DMS114 treated with DMSO at 0.1 percent for 48 hours (cell line): ENCODE results near the gene FARP1.

ENCODE experiments used
- DNase-seq: peaks from one replicate; lab custom pipeline; 2025; ENCODE audit not compliant: unreplicated experiment; lab: John Stamatoyannopoulos, UW

FARP1 gene

DNA sequence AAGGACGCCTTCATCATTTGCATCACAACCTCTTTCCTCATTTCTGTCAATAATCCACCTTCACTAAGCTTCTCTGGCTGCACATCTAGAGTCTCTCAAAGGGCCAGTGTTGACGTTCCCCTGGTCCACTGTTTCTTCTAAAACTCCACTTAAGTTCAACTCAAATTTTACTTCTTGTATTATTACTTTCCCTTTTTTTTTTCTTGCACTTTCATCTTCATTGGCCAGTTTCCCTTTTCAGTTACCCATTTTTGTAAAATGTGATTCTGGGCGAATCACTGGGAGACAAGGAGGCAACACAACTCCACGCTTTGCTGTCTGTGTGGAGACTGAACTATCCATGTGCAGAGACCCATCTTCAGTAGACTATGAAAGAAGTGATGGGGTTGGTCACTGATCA, 162.8 kb downstream of the FARP1 start:
- DNase-seq: no peak

DNA sequence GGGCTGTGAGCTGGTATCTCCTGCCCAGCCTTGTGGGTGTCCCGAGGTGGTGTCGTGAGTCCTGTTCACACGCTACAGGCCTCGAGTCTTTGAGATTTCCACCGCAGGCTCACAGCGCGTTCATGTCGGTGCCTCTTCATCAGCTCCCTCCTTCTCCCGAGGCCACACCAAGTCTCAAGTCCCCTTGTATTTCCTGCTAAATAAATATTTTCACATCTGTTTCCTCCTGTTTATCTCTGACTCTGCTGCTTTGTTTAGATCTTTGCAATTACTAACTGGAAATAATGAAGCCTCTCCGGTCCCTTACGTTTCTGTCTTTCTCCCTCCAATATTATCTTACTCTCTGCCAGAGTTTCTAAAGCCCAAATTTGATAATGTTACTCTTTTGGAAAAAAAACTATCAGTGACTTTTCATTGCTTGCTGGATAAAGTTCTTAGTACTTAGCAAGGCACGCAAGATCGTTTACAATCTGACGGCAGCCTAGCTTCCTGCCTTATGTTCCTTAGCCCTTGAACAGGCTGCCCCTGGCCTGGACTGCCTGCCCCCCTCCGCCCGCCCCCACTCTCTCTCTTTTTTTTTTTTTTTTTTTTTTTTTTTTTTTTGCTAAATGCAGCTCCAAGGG, 164.7 kb downstream of the FARP1 start:
- DNase-seq: no peak

DNA sequence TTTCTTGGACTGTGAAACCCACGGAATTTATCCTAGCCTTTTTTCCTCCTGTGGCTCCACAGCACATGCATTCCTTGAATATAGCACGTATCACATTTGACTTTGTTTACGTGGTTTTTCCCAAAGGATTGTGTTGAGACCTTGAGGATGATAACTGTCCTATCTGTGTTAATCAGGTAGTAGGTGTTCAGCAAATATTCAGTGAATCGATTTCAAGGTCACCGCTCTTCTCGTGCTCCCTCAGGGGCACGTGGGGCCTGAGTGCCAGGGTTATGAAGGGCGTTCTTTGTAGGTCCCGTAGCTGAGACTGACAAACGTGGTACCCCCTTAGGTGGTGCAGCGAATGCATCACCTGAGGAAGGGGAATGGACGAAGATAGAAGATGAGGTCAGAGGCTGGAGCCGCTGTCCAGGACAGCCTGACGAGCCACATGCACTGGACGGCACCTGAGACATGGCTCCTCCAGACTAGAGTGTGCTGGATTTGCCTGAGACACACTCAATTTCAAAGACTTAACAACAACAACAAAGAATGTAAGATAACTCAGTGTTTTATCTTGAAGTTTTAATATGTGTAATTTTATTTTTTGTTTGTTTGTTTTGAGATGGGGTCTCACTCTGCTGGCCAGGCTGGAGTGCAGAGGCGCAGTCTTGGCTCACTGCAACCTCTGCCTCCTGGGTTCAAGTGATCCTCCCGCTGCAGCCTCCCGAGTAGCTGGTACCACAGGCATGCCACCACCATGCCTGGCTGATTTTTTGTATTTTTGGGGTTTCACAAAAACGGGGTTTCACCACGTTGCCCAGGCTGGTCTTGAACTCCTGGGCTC, 165.4 kb downstream of the FARP1 start:
- no peak for DNase-seq

DNA sequence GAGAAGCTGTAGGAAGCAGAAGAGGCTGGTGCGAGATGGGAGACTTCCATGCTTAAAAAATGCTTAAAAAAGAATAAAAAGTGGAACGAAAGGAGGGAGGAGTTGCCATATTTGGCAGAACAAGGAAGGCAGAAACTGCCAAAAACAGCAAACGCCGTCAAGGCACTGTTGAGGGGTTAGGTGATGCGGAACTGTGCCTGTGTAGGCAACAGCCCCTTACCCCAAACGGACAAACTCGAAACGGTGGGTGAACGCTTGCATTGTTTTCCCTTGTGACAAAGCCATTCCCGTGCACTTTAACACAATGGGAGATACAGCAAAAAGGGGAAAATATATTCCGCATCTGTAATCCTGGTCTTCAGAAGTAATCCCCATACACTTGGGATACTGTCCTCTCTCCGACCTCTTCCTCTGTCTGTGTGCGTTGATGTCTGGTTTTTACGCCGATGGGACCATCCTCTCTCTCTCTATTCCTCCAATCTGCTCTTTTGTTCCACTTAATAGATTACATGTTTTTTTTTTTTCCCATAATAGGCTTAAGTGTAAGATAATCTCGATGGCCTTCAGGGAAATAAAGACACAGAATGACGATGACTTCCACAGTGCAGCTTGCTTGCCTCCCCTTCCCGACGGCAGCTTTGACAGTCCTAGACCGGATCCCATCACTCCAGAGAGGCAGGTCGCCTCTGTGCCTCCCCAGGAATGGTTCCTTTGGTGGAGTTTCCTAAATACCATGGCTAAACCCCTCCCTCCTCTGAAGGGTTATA, 166.9 kb downstream of the FARP1 start:
- DNase-seq: no peak

DNA sequence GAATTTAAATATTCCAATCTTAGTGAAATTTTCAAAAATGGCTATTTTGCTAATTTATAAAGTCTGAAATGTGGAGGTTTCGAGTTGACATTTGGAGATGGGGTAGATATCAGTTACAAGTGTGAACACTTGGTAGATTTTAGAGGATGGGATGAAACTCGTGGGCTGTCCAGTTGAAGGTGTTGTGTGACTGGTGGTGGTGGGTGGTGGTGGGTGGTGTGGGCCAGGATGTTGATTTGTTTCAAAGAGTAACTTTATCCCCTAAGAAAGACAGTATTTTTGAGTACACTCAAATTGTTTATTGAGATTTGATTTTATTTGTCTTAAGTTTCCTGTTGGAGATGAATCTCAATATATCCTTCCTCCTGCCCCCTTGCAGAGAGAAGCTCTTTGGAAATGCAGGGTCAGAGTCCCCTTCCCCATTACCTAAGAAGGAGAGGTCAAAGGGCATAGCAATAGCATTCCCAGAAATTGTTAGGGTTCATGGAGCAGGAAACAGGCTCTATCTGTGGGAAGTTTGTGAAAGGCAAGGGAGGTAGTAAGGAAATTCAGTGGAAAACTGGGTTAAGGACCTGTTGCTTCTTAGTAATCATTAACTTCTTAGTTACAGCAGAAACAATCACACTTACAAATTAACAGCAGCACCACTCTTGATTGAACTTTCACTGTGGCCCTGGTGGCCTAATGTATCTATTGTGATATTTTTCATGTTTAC, 167.7 kb downstream of the FARP1 start:
- DNase-seq: no peak

DNA sequence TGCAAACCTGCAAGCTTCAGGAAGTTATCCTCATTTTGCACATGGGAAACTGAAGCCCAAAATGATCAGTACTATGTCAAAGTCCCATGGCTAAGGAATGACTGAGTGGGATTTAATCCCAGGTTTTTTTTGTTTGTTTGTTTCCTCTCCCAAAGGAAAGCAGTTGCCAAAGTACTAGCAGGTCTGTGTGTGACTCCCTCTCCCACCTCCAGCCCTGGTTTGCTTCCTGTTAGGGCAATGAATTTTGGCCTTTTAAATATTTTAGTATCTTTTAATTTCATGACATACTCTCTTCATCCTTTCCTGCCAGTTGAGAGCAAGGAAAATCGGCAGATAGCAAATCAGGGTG, 168.3 kb downstream of the FARP1 start:
- no peak for DNase-seq

DNA sequence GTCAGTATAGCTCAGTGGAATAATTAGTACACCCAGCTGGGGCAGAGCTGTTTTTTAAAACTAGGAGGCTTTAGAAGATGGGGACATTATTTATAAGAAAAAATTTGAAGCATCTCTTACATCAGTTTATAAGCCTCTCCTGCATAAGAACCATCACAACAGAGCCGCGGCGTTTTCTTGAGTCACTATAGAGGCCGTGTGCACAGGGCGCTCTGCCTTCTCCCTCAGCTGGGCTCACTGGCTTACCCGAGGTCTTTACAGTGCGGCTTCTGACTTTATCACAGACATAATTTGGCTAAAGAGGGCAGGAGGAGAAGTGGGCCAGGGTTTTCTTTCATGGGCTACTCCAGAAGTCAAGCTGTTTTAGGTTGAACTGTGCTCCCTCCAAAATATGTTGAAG, 169.7 kb downstream of the FARP1 start:
- DNase-seq: no peak

DNA sequence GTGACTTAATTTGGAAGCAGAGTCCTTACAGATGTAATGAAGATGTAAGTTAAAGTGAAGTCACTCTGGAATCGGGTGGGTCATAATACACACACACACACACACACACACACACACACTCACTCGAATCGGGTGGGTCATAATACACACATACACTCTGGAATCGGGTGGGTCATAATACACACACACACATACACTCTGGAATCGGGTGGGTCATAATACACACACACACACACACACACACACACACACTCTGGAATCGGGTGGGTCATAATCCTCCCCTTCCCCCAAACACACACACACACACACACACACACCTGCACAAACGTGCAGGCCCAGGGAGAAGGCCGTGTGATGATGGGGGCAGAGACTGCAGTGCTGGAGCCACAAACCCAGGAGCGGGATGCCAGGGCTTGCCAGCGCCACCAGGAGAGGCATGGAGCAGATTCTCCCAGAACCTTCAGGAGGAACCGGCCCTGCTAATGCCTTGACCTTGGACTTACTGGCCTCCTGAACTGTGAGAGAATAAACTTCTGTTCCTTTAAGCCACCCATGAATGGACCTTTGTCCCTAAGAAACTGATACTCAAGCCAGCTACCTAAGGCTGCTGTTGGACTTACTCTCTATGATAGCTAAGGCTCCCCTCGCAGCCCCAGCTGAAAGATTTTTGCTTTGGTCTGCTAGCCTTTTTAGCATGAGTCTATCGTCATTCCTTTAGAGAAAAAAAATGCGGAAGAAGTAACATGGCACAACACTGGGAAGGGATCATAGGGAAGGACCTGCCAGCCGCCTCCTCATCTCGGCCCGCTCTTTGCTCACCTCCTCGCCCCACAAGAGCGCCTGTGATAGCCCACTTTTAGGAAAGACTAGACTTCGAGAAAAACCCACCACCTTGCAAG, 170.4 kb downstream of the FARP1 start:
- no peak for DNase-seq

DNA sequence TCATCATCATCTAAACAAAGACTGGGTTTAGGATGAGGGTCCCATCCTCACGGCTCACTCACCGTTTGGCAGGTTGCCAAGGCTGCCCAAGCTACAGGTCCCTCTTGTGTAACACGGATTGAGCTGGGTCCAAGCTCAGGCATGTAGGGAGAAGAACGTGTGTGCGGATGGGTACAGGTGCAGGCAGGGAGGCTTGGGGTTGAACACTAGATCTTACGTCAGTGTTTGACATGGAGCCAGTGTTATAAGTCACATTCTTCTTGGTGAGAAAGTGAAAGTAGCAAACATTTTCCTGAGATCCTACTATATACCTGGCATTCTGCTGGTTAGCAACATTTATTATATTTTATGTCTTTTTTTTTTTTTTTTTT, 171.0 kb downstream of the FARP1 start:
- DNase-seq: no peak

DNA sequence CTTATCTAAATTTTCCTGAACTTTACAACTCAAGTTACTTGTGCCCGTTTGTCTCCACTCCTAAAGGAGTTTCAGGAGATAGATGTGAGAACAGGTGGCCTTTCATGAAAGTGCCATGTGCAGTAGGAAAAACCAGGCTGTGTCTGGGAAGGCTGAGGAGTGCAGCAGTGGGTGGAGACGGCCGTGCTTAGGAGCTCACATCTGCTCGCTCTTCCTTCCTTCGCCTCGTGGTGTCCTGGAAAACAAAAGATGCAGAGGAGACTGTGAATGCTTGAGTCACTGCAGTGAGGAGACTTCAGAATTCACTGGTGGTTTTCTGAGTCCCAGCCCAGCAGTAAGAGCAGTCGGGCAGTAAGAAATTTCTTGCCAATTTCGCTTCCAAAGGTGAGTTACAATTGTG, 172.6 kb downstream of the FARP1 start:
- no peak for DNase-seq

DNA sequence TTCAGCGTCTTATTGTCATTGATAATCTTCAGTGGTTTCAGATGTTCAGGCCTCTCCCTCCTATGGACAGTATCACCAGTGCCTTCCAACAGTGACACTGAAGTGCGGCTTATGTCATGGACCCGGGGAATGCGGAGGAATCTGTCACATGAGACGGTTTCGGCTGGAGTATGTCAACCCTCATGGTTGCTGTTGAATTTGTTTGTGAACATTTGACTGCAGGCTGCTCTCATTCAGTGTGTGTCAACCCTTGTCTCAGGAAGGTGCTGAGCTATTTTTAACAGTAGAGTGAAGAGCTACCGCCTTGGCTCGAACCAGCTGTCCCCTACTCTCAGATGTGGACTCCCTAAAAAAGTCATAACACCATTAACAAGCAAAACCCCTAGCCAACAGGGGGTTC, 173.0 kb downstream of the FARP1 start:
- DNase-seq: no peak

DNA sequence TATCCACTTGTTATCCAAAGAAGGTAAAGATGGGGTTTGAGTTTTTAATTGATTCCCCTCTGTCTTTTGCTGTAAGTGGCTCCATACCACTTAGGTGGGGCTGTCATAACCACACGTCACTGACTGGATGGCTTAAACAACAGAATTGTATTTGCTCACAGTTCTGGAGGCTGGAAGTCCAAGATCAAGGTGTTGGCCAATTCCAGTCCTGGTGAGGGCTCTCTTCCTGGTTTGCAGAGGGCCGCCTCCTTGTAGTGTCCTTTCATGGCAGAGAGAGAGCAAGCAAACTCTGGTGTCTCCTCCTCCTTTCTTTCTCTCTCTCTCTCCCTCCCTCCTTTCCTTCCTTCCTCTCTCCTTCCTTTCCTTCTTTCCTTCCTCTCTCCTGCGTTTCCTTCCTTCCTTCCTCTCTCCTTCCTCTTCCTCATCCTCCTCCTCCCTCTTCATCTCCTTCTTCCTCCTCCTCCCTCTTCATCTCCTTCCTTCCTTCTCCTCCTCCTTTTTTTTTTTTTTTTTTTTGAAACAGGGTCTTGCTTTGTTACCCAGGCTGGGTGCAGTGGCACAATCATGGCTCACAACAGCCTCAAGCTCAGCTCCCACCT, 174.8 kb downstream of the FARP1 start:
- DNase-seq: no peak

DNA sequence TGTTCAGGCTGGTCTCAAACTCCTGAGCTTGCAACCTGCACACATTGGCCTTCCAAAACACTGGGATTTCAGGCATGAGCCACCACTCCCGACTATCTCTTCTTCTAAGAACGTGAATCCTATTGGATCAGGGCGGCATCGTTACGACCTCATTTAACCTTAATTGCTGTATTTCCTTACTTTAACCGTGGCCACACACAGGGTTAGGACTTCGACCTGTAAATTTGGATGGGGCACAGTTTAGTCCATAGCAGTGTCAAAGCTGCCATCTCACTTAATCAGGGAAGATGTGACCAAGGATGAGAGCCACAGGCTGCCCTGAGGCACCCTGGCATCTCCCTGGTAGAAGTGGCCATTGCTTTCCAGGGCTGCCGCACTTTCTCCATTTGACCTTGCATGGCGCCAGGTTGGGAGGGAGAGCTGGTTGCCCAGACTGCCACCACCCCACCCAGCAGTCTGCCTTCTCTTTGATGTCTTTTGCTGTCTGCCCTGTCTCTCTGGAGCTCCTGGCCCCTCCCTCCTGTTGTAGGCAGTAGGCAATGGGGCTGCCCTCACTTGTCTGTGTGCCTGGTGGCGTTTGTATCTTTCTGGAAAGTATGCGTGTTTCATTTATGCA, 175.5 kb downstream of the FARP1 start:
- DNase-seq: no peak

DNA sequence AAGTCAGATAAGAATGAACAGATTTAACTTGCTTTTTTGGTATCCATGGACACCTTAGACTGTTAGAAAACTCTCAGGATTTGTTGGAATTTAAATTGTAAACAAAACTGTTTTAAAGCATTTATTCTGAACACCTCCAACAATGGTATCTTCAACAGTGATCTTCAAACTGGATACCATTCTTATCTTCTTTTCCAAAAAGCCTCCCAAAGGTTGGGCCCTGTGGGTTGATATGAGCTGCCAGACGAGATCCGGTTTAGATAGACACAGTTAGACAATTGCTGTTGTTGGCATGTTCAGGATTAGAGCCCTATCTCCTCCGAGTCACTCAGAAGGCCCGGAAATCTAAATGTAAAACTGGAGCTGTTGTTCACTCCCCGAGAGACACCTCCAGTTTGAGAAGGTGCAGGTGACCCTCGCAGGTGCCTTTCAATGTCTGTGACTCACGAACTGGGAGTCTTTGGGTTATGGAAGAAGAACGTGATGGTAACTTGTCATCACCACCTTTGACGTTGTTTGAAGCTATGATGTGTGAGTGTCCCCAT, 177.7 kb downstream of the FARP1 start:
- DNase-seq: no peak

DNA sequence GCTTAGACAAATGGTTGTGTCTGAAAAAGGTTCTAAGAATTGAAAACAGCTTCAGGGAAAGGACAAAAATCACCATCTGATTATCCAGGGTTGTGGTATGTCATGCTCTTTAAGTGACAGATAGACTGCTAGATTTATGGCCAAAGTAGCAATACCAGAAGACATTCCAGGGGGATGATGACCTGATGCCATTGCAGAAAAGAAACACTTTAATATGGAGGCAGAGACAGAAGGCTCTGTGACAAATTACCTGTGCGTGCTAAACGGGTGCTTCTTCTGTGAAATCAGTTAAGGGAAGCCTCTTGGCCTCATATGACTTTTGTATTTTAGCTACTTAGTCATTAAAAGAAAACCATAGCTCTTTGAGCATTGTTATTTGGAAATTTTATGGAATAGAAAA, 178.5 kb downstream of the FARP1 start:
- no peak for DNase-seq

DNA sequence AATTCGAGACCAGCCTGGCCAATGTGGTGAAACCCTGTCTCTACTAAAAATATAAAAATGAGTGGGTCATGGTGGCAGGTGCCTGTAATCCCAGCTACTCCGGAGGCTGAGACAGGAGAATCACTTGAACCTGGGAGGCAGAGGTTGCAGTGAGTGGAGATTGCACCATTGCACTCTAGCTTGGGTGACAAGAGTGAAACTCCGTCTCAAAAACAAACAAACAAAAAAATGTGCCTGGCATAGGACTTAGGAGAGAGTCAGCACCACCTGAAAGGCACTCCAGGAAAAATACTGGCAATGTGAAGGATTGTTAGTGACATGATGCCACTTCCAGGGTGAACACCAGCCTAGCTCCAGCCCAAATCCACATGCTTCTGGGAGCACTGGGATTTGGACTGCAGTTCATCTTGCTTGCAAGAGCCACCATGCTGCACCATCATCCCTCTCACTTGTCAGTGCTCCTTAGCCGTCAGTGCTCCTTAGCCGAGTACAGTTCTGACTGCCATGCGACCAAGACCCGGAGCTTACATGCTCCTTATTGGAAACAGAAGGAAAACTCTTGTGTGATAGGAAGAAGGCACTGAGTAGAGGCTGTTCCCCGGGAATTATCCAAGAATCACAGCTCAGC, 179.3 kb downstream of the FARP1 start:
- DNase-seq: no peak

DNA sequence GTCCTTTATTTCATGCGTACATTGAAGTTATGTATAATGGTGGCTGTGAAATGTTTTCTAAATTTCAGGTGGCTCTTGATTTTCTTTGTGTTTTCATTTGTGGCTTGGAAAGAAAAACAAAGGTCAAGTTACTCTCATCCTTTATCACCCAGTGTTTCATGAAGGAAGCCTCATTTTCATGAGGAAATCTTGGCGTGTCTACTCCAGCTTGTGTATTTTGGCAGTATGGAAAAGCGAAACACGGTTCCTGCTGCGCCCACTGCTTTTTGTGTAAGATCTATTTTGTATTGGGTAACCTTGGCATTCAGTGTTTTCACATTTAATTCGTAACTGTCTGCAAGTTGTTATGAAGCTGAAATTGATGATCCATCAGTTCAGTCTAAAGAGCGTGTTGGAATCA, 181.2 kb downstream of the FARP1 start:
- DNase-seq: no peak

DNA sequence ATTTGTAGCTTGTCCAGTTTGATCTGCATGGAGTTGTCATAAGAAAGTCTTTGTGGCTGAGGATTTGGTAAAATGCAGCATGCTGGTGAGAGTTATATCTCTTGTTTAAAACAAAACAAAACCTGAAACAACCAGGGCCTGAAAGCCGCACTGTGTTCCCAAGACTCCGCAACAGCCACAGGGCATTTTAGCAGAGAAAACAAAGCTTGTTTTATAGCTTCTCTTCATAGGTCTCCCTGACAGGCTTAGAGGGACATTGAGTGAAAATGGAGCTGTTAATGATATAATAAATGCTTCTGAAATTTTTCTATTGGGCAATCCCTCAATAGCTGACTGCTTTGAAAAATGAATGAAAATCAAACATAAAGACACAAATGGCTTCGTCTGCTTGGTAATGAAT, 182.8 kb downstream of the FARP1 start:
- DNase-seq: no peak

DNA sequence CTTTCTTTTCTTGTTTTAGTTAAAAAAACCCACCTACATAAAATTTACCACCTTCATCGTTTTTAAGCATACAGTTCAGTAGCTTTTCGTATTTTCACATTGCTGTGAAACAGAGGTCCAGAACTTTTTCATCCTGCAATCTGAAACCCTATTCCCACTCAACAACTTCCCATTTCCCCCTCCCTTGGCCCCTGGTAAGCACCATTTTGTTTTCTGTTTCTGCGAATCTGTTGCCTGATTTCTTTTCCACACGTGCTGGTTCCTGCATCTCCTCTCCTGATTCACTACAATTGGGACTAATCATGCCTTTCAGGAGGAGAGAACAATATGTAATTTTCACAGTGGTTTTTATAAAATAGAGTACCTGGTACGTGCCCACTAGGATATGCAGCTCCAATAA, 183.4 kb downstream of the FARP1 start:
- no peak for DNase-seq
